HG03520 (cell line): Measurements from ENCODE around the gene EEF2KMT.
"Not testable (repeated sequence)": the region's sequence is repeated elsewhere in the genome, so short reads cannot be mapped to it uniquely, and the experiment has no call there.

Experiments used
- ATAC-seq: cut with Tn5 transposase; IDR thresholded peaks from one replicate; pipeline ENCODE4 v1.9.1; 2021; ENCODE audit warnings: mild to moderate bottlenecking, moderate library complexity; ENCODE audit not compliant: unreplicated experiment

Gene EEF2KMT

GRCh38 chr16:5096437-5097060 lies 1.0 kb downstream of the EEF2KMT start:
- not testable (repeated sequence) for ATAC-seq

DNA sequence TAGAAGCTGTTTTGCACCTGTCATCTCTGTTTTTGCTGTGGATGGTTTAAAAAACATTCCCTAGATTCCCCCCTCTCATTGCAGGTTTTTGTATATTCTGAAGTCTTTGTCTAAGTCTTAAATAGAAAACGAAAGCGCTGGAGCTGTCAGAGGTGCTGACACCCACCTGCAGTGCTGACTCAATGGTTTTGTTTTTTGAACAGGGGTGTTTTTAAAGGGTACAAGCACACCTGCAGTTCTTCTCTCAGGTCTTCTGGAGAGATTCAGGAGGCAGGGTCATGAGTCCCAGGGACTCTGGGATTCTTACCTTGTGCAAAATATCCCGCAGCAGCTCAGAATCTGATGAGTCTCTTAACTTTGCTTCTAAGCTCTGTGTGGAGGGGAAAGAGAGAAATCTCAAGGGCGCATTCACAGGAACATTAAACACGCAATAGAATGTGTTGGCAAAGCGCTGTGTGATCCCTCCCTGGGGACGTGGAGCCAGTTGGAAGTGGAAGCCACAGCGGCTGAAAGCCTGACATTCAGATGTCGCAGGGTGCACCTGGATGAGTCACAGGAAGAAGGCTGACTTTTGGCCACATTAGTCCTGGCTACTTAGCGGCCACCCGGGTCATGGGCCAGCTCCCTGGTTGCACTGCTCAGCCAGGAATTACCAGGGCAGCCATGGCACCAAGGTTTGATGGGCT lies 2.3 kb downstream of the EEF2KMT start:
- not testable (repeated sequence) for ATAC-seq

GRCh38 chr16:5093746-5094145 lies 3.8 kb downstream of the EEF2KMT start:
- not testable (repeated sequence) for ATAC-seq

- not testable (repeated sequence) for ATAC-seq
Measured at GRCh38 chr16:5093081-5093480, 4.5 kb downstream of the EEF2KMT start.

- not testable (repeated sequence) for ATAC-seq
Measured at GRCh38 chr16:5090592-5090991, 7.0 kb downstream of the EEF2KMT start.

DNA sequence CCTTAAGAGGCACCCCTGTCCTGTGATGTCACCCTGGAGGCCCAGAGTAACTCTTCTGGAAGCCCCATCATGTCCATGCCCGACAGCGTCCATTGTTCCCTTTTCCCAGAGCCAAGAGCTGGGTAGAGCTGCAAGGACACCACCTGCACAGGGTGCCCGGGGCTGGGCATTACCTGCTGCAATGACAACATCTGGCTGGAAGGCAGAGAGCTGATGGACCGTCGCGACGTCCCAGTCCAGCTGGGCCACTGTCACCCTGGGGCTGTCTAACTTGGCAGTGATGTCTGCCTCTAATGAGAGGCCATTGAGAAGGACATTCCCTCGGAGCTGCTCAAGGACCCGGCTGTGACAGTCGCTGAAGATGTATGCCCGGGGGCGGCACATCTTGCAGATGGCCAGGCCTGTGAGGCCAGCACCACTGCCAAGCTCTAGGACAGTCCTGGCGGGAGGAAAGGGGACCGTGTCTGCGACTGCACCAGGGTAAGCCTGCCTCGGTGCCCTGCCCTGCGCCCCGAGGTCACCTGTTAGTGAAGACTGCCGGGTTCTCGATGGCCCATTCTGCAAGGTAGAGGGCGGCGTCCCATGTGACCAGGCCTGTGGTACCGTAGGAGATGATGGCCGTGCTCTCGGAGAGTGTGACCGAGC lies 7.6 kb downstream of the EEF2KMT start:
- not testable (repeated sequence) for ATAC-seq

GRCh38 chr16:5088936-5089335 lies 8.7 kb downstream of the EEF2KMT start:
- ATAC-seq, result not testable (repeated sequence)

- not testable (repeated sequence) for ATAC-seq
Measured at GRCh38 chr16:5088086-5088790, 9.4 kb downstream of the EEF2KMT start.

DNA sequence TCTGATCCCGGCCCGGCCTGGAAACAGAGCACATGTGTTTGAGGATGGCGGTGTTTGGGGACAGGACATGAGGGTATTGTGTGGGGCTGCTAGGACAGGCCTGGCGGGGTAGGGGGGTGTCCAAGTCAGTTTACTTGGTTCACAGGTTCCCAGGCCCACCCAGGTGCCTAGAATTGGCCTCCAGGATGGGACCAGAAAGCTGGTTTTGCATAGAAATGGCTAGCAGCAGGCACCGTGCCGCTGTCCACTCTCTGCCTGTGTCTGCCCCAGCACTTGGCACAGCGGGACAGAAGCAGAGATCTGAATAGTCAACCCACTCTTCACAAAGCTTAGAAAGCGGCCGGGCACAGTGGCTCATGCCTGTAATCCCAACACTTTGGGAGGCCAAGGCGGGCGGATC lies 11.9 kb downstream of the EEF2KMT start:
- not testable (repeated sequence) for ATAC-seq

GRCh38 chr16:5084802-5085201 lies 12.8 kb downstream of the EEF2KMT start:
- ATAC-seq, result not testable (repeated sequence)

- not testable (repeated sequence) for ATAC-seq
Measured at GRCh38 chr16:5084099-5084731, 13.4 kb downstream of the EEF2KMT start.

- ATAC-seq, result not testable (repeated sequence)
Measured at GRCh38 chr16:5083646-5084045, 13.9 kb downstream of the EEF2KMT start.

GRCh38 chr16:5080996-5081395 lies 16.6 kb downstream of the EEF2KMT start:
- ATAC-seq, result not testable (repeated sequence)

DNA sequence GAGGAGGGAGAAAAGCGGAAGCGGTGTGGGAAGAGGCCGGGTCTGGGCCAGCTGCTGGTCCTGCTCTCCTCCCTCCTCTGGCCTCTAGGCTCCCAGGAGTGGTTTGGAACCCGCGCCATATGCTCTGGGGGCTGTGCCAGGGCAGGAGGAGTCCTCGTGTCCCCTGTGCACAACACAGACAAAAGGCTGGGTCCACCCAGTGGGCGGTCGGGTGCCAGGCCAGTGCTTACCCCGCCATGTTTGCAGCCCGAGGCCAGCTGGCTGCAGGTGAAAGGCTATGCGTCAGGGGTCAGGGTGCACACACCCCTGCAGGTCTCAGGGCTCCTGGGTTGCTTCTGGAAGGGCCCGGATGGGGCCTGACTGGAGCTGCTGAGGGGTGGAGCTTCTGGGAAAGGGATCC lies 17.1 kb downstream of the EEF2KMT start:
- ATAC-seq, result not testable (repeated sequence)

GRCh38 chr16:5078626-5079025 lies 19.0 kb downstream of the EEF2KMT start:
- no peak for ATAC-seq

DNA sequence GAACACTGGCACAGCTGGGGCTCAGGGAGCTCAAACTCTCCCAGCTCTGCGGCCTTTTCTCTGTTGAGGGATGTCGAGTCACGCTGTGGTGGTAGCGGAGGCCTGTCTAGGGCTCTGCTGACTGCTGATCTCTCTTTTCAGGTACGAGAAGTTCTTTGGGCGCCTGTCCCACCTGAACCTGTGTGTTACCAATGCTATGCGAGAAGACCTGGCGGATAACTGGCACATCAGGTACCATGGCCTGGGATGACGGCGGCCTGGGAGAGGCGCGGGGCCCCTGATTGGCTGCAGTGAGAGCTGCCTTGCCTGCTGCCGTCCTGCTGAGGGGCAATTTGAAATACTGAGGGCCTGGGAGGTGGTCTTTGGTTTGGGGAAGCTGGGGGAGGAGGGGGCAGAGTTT lies 20.3 kb downstream of the EEF2KMT start:
- ATAC-seq, result no peak

- ATAC-seq, result no peak
Measured at GRCh38 chr16:5075637-5076036, 22.0 kb downstream of the EEF2KMT start.

- not testable (repeated sequence) for ATAC-seq
Measured at GRCh38 chr16:5073771-5074170, 23.8 kb downstream of the EEF2KMT start.

DNA sequence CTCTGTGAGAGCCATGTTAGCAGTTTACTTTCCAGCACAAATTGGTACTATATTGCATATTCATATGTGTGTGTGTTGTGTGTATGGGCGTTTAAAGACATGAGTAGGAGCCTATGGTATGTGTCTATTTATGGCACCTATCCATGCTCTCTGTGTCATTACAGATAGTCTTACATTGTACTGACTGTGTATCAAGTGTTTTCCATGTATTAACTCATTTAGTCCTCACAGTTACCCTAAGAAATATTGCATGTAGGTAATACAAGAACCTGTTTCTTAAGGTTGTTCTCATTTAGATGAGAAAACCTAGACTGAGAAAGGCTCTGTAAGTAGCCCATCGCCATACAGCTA lies 24.3 kb downstream of the EEF2KMT start:
- no peak for ATAC-seq

DNA sequence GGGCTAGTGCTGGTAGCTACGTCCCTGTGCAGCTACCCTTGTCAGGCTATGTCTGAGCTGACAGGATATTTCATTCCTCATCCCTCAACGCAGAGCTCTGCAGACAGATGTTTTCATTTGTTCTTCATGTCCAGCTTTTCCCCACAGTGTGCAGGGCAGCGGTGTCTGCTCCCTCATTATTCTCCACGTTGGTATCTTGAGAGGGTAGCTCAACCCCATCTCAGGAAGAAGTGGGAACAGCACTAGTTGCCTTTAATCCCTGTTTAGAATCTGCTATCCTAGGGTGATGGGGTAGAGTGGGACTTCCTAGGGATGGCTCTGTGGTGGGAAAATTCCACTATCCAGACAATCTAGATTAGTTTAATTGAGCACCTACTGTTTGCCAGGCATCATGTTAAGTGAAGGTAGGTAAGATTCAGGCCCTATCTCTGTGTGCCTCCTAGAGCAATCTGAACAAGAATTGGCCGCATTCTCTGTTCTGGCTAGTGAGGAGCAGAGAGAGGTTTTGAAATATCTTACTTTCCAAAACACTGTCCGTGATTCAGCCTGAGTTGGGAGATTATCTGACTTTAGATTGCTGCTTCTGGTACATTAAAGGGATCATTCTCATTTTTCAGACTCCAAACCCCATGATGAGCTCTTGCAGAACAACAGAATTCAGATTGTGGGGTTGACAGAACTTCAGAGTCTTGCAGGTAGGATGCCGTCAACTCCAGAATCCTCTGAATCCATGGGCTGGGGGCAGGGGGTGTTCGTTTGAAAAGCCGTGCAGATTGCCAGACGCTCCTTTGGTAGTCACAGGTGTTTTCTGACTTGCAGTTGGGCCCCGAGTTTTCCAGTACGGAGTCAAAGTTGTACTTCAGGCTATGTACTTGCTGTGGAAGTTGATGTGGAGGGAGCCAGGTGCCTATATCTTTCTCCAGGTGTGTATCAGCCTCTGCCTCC lies 25.0 kb downstream of the EEF2KMT start:
- no peak for ATAC-seq
